ENCODE measurements around the gene OR5M3. TPM values are rescaled to one million over a fixed set of nuclear protein-coding genes. Genes with fewer than 3 reads are reported as not detected.

OR5M3 gene
- not detected for total RNA-seq

DNA sequence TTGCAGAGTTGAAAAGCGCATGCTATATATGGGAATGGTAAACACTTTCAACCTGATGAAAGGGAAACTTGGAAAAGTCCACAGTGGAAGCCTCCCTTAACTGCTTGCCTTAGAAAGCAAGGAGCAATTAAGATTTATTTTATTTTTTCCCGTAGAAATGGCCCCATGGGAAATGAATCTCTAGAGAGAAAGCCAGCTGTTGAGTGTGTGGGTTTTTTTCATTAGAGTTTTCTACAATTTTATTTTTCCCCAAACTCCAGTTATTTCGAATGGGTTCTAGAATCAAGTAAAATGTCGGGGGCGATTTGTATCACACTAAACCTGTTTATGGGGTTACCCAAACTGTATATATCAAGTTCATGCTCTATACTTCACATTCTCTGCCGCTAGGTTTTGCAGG lies at the start of gene OR5M3:
Gene OR5M3, minus strand, starts transcription at position 101 of the 400 bp plus-strand sequence. CDS start 2,855 bp downstream, outside the sequence.
- DNase-seq (ENCODE audit: low read depth in 2 of 3, low spot score in 2 of 3), result no peak

GRCh38 chr11:56522008-56522407 lies 48.9 kb upstream of the OR5M3 start:
- DNase-seq (ENCODE audit: low read depth in 2 of 3, low spot score in 2 of 3), result no peak

DNA sequence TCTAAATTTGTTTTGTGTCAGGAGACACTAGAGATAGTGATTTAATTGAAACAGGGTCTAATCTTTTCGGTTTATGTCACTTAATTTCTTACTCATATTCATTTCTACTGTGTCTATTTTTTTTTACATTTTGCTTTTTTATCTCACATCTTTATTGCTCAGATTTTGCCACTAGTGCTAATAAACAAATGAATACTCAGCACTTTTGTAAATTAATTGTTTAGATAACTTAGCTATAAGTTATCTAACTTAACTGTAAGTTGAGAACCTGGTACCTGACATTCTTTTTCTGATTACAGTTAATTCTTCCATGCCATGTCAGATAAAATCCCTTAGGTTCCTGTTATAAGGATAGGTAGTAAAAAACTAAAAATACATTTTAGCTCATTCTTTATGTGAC lies 40.1 kb upstream of the OR5M3 start:
- DNase-seq (ENCODE audit: low read depth in 2 of 3, low spot score in 2 of 3), result no peak

- DNase-seq (ENCODE audit: low read depth in 2 of 3, low spot score in 2 of 3), result no peak
Observed at GRCh38 chr11:56509439-56509838, 36.3 kb upstream of the OR5M3 start.

DNA sequence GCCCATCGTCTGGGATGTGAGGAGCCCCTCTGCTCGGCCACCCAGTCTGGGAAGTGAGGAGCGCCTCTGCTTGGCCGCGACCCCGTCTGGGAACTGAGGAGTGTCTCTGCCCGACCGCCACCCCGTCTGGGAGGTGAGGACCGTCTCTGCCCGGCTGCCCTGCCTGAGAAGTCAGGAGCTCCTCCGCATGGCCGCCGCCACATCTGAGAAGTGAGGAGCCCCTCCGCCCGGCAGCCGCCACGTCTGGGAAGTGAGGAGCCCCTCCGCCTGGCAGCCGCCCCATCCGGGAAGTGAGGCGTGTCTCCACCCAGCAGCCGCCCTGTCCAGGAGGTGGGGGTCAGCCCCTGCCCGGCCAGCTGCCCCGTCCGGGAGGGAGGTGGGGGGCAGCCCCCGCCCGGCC lies 23.9 kb upstream of the OR5M3 start:
- DNase-seq (ENCODE audit: low read depth in 2 of 3, low spot score in 2 of 3), result no peak

GRCh38 chr11:56495117-56495516 lies 22.0 kb upstream of the OR5M3 start:
- DNase-seq (ENCODE audit: low read depth in 2 of 3, low spot score in 2 of 3), result no peak

GRCh38 chr11:56491270-56491669 lies 18.1 kb upstream of the OR5M3 start, which contains the start of gene OR5M8:
Gene OR5M8 (minus strand): TSS chr11:56491370. CDS start chr11:56491370, 0 bp downstream.
- no peak for DNase-seq (ENCODE audit: low read depth in 2 of 3, low spot score in 2 of 3)

DNA sequence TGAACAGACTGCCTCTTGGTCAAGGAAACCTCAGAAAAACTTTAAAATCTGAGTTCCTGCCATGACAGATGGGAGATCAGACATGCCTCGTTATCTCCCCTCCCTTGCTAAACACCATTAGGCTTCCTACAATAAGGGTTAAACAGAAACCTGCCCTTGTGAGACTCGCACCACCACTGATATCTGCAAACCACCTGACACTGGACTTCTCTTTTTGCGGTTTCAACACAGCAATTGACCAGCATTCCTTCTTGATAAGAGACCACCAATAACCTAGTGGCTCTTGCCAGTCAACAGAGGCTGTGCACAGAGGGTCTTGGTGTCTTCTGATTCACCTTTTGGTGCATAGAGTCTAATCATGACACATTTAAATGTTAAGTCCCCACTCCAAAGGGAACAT lies 13.6 kb upstream of the OR5M3 start:
- DNase-seq (ENCODE audit: low read depth in 2 of 3, low spot score in 2 of 3), result no peak

DNA sequence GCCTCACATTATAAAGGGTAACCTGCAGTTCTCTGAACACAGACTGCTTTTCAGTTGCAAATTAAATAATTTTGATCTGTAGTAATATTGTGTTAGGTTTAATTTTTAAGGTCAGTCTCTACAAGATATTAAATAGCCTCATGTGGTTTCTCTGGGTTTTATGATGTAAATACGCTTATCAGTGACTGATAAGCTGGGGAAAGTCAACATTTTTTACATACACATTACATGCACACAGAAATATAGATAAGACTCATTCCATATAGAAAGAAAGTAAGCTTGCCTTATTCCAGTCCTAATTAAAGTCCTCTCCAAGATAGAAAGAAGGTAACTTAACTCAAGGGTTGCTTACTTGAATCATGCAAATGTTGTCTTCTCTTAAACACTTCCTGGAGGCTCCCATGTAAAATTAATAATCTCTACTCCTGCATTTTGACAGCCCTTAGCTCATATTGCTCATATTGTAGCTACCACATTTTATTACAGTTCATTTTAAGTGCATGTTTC lies 1.6 kb upstream of the OR5M3 start:
- DNase-seq (ENCODE audit: low read depth in 2 of 3, low spot score in 2 of 3), result no peak

- no peak for DNase-seq (ENCODE audit: low read depth in 2 of 3, low spot score in 2 of 3)
Observed at GRCh38 chr11:56457076-56457475, 16.1 kb downstream of the OR5M3 start.

DNA sequence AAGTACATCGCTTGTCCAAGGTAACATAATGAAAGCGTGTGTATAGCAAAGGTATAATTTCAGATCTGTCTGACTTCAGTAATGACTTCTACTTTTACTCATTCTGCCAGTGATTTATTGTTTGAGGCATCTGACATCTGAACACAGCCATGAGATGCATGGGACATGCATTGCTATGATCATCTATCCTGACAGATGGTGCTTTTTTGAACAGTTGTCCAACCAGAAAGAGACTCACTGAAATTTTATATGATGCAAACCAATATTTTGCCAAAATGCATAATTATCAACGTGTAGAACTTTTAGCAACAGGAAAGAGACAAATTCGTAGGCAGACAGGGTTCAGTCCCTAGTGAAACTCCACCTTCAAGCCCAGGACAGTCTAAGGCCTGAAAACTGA lies 19.6 kb downstream of the OR5M3 start:
- no peak for DNase-seq (ENCODE audit: low read depth in 2 of 3, low spot score in 2 of 3)

Other genes with a start within 250 kb of the OR5M3 start
- not detected for gene OR5T2, start 239.1 kb downstream of the OR5M3 start, total RNA-seq
- not detected for gene OR5T3, start 221.1 kb downstream of the OR5M3 start, total RNA-seq
- gene OR5T1, start 199.2 kb downstream of the OR5M3 start, total RNA-seq, result not detected
- not detected for gene OR8H1, start 181.1 kb downstream of the OR5M3 start, total RNA-seq
- not detected for gene OR8K3, start 158.2 kb downstream of the OR5M3 start, total RNA-seq
- not detected for gene OR8K1, start 127.3 kb downstream of the OR5M3 start, total RNA-seq
- gene OR8J1, start 119.1 kb downstream of the OR5M3 start, total RNA-seq, result not detected
- not detected for gene OR8U1, start 97.7 kb downstream of the OR5M3 start, total RNA-seq
- gene OR5AL1, start 60.7 kb downstream of the OR5M3 start, total RNA-seq, result not detected
- not detected for gene OR5M8, start 18.0 kb upstream of the OR5M3 start, total RNA-seq
- gene OR5M11, start 69.9 kb upstream of the OR5M3 start, total RNA-seq, result not detected
- gene OR5M10, start 104.4 kb upstream of the OR5M3 start, total RNA-seq, result not detected
- gene OR5M1, start 141.5 kb upstream of the OR5M3 start, total RNA-seq, result not detected
- not detected for gene OR5AP2, start 169.1 kb upstream of the OR5M3 start, total RNA-seq
- not detected for gene OR5AR1, start 190.3 kb upstream of the OR5M3 start, total RNA-seq
- under 0.01 TPM for gene OR9G1, start 225.7 kb upstream of the OR5M3 start, total RNA-seq

All from hematopoietic multipotent progenitor cell (in vitro differentiated cells).